Measurements from ENCODE around the gene HMCN2.
"Not testable (repeated sequence)": the region's sequence is repeated elsewhere in the genome, so short reads cannot be mapped to it uniquely, and the experiment has no call there.

HMCN2 gene

GRCh38 chr9:130398487-130399240 lies 133.1 kb downstream of the HMCN2 start:
- TF ChIP-seq CTCF (conservative IDR thresholded peaks at IDR 0.05; ENCODE audit: low read depth, low read length), result no peak
- H3K27ac ChIP-seq, result no peak overlapping the region

GRCh38 chr9:130399768-130400167 lies 134.2 kb downstream of the HMCN2 start:
- H3K79me2 ChIP-seq (ENCODE audit: insufficient read depth, low read depth), result no peaks in the 10 kb centered on the region
- no peak overlapping the region for H3K4me3 ChIP-seq (IDR thresholded peaks at IDR 0.05; ENCODE audit: insufficient read depth, low read depth, low read length)
- no peak overlapping the region for H3K9ac ChIP-seq
- no peak for TF ChIP-seq CTCF (conservative IDR thresholded peaks at IDR 0.05; ENCODE audit: low read depth, low read length)
- H3K27me3 ChIP-seq (ENCODE audit: insufficient read depth, low read depth), result peaks cover 87% of the 10 kb centered on the region
- H3K27ac ChIP-seq, result no peak overlapping the region
- no peaks in the 10 kb centered on the region for H3K4me1 ChIP-seq (ENCODE audit: low read depth, poor library complexity, severe bottlenecking)
- no peak overlapping the region for H3K4me2 ChIP-seq
- no peaks in the 10 kb centered on the region for H4K20me1 ChIP-seq (ENCODE audit: insufficient read depth)
- H3K36me3 ChIP-seq (ENCODE audit: insufficient read depth), result no peaks in the 10 kb centered on the region
- no peak overlapping the region for H2AFZ ChIP-seq (ENCODE audit: low read depth)

More at GRCh38 chr9:130398487-130399240, 133.1 kb downstream of the HMCN2 start:
- Histone ChIP-seq H3K79me2 (ENCODE audit: insufficient read depth, low read depth) (no peaks in the 10 kb centered on the region), H2AFZ (ENCODE audit: low read depth) (no peak overlapping the region), H3K4me3 (IDR thresholded peaks at IDR 0.05; ENCODE audit: insufficient read depth, low read depth, low read length) (no peak overlapping the region), H3K4me2 (no peak overlapping the region), H3K27me3 (ENCODE audit: insufficient read depth, low read depth) (peaks cover 85% of the 10 kb centered on the region), H3K9ac (no peak overlapping the region), H4K20me1 (ENCODE audit: insufficient read depth) (no peaks in the 10 kb centered on the region), H3K4me1 (ENCODE audit: low read depth, poor library complexity, severe bottlenecking) (no peaks in the 10 kb centered on the region), H3K36me3 (ENCODE audit: insufficient read depth) (no peaks in the 10 kb centered on the region)

- TF ChIP-seq CTCF (conservative IDR thresholded peaks at IDR 0.05; ENCODE audit: low read depth, low read length), result no peak
- Histone ChIP-seq H3K27me3 (ENCODE audit: insufficient read depth, low read depth) (peaks cover 85% of the 10 kb centered on the region), H3K9ac (no peak overlapping the region)
These were observed 135.3 kb downstream of the HMCN2 start for GRCh38 chr9:130400870-130401269.

GRCh38 chr9:130401742-130402141 lies 136.2 kb downstream of the HMCN2 start:
- H3K9ac ChIP-seq; H3K36me3 ChIP-seq (ENCODE audit: insufficient read depth); H3K27ac ChIP-seq; H3K4me2 ChIP-seq; H2AFZ ChIP-seq (ENCODE audit: low read depth); H3K4me1 ChIP-seq (ENCODE audit: low read depth, poor library complexity, severe bottlenecking); H4K20me1 ChIP-seq (ENCODE audit: insufficient read depth); H3K79me2 ChIP-seq (ENCODE audit: insufficient read depth, low read depth); H3K4me3 ChIP-seq (IDR thresholded peaks at IDR 0.05; ENCODE audit: insufficient read depth, low read depth, low read length): not testable (repeated sequence)
- peaks cover 88% of the 10 kb centered on the region for H3K27me3 ChIP-seq (ENCODE audit: insufficient read depth, low read depth)

More at GRCh38 chr9:130400870-130401269, 135.3 kb downstream of the HMCN2 start:
- Histone ChIP-seq H3K4me1 (ENCODE audit: low read depth, poor library complexity, severe bottlenecking) (no peaks in the 10 kb centered on the region), H3K36me3 (ENCODE audit: insufficient read depth) (no peaks in the 10 kb centered on the region), H3K4me2 (no peak overlapping the region), H4K20me1 (ENCODE audit: insufficient read depth) (no peaks in the 10 kb centered on the region), H3K4me3 (IDR thresholded peaks at IDR 0.05; ENCODE audit: insufficient read depth, low read depth, low read length) (no peak overlapping the region), H2AFZ (ENCODE audit: low read depth) (no peak overlapping the region), H3K27ac (no peak overlapping the region), H3K79me2 (ENCODE audit: insufficient read depth, low read depth) (no peaks in the 10 kb centered on the region)

- no peaks in the 10 kb centered on the region for H3K36me3 ChIP-seq (ENCODE audit: insufficient read depth)
- H3K79me2 ChIP-seq (ENCODE audit: insufficient read depth, low read depth), result no peaks in the 10 kb centered on the region
- H3K4me1 ChIP-seq (ENCODE audit: low read depth, poor library complexity, severe bottlenecking), result no peaks in the 10 kb centered on the region
- H3K9ac ChIP-seq, result no peak overlapping the region
- peaks cover 88% of the 10 kb centered on the region for H3K27me3 ChIP-seq (ENCODE audit: insufficient read depth, low read depth)
- no peaks in the 10 kb centered on the region for H4K20me1 ChIP-seq (ENCODE audit: insufficient read depth)
- H3K4me2 ChIP-seq, result no peak overlapping the region
- no peak overlapping the region for H3K4me3 ChIP-seq (IDR thresholded peaks at IDR 0.05; ENCODE audit: insufficient read depth, low read depth, low read length)
- H3K27ac ChIP-seq, result no peak overlapping the region
- no peak overlapping the region for H2AFZ ChIP-seq (ENCODE audit: low read depth)
- TF ChIP-seq CTCF (conservative IDR thresholded peaks at IDR 0.05; ENCODE audit: low read depth, low read length), result no peak
These were observed 136.7 kb downstream of the HMCN2 start for GRCh38 chr9:130402243-130402642.
